ENCODE measurements around the gene OR1M1.

- TF ChIP-seq EP300 (IDR thresholded peaks at IDR 0.05) (no peak), POLR2A (IDR thresholded peaks at IDR 0.05) (no peak)
Measured at GRCh38 chr19:9054765-9055164, 32.1 kb upstream of the OR1M1 start.

All from gastroesophageal sphincter (tissue), 2 donors.